A673 (cell line): ENCODE measurements around the gene TRIM10. TPM values are rescaled to one million over a fixed set of nuclear protein-coding genes. Genes with fewer than 3 reads are reported as not detected.

Experiments used
- BruUV-seq: library from RNA; stranded (reverse); fragments of 400-500 nt; replicated peaks from 2 replicates; lab custom pipeline; 2021; lab: Mats Ljungman, UMichigan
- CTCF ChIA-PET: fragments of 300-600 bp; sonication (Branson Sonifier 250); formaldehyde crosslinking; loops from one replicate; lab custom pipeline; 2022; ENCODE audit warnings: antibody characterized with exemption; lab: Charles Lee
- POLR2A ChIA-PET: fragments of 300-600 bp; sonication (Branson Sonifier 250); formaldehyde crosslinking; loops from one replicate; lab custom pipeline; 2022; ENCODE audit warnings: antibody characterized with exemption; ENCODE audit not compliant: low non-redundant PET; lab: Charles Lee
- DNase-seq: peaks from one replicate; pipeline ENCODE4 v3.0.0-alpha.2; 2015; ENCODE audit warnings: low spot score
- H3K27ac ChIP-seq: fragments of 200-600 bp; sonication (generic); 2 replicates; pipeline ENCODE4 v1.5.1; 2016; ENCODE audit warnings: mixed run types, low read depth, mild to moderate bottlenecking, mixed read lengths, antibody characterized with exemption, low read length; ENCODE audit not compliant: poor library complexity, severe bottlenecking
- H3K27me3 ChIP-seq: fragments of 200-600 bp; sonication (generic); replicated peaks from 2 replicates; pipeline ENCODE4 v1.6.1; 2017; ENCODE audit warnings: mixed run types, low read depth, mild to moderate bottlenecking, mixed read lengths, antibody characterized with exemption, low read length; ENCODE audit not compliant: insufficient read depth, poor library complexity
- H3K36me3 ChIP-seq: fragments of 200-600 bp; sonication (generic); 2 replicates; pipeline ENCODE4 v1.6.1; 2016; ENCODE audit warnings: mixed run types, mild to moderate bottlenecking, mixed read lengths, antibody characterized with exemption, low read length; ENCODE audit not compliant: insufficient read depth, poor library complexity, severe bottlenecking
- H3K4me1 ChIP-seq: fragments of 200-600 bp; sonication (generic); 2 replicates; pipeline ENCODE4 v1.6.1; 2017; ENCODE audit warnings: mixed run types, mild to moderate bottlenecking, mixed read lengths, antibody characterized with exemption, low read length; ENCODE audit not compliant: insufficient read depth, poor library complexity, severe bottlenecking
- H3K4me3 ChIP-seq: fragments of 200-600 bp; sonication (generic); 2 replicates; pipeline ENCODE4 v1.5.1; 2016; ENCODE audit warnings: low read depth, mixed run types, mild to moderate bottlenecking, mixed read lengths, low read length; ENCODE audit not compliant: poor library complexity, severe bottlenecking
- H3K9me3 ChIP-seq: fragments of 200-600 bp; sonication (generic); 2 replicates; pipeline ENCODE4 v1.6.1; 2016; ENCODE audit warnings: mixed run types, low read depth, mild to moderate bottlenecking, mixed read lengths, antibody characterized with exemption, low read length; ENCODE audit not compliant: poor library complexity, severe bottlenecking
- CTCF ChIP-seq: fragments of 300-800, 200-600 bp; sonication (generic); conservative IDR thresholded peaks from 2 replicates; pipeline ENCODE4 v1.5.1; 2017; ENCODE audit warnings: low read depth, mild to moderate bottlenecking, antibody characterized with exemption, low read length, moderate library complexity, mixed read lengths
- EZH2 ChIP-seq: fragments of 200-600 bp; sonication (generic); IDR thresholded peaks from 2 replicates; pipeline ENCODE4 v1.6.1; 2017; ENCODE audit warnings: borderline replicate concordance, low read depth, mild to moderate bottlenecking, mixed read lengths, antibody characterized with exemption, low read length; ENCODE audit not compliant: poor library complexity, severe bottlenecking
- intact Hi-C: fragments of 100-400 bp; cut with micrococcal nuclease; formaldehyde crosslinking; loops from one replicate; pipeline ENCODE4 v1.10.0; 2022; ENCODE audit not compliant: unreplicated experiment
- total RNA-seq: library from RNA; stranded (reverse); gene quantifications from 2 replicates; pipeline ENCODE4 v1.2.3, GENCODE V29; 2021

TRIM10 gene
- total RNA-seq, 1 experiment from 2014 or later = not detected

- BruUV-seq = no TSS peak
- CTCF ChIA-PET = no interaction called here
Observed at GRCh38 chr6:30180145-30180544, 19.1 kb upstream of the TRIM10 start.

GRCh38 chr6:30178837-30179236, 17.8 kb upstream of the TRIM10 start:
- no peaks in the 10 kb centered on the region for H3K36me3 ChIP-seq
- POLR2A ChIA-PET = no interaction called here
- H3K27ac ChIP-seq = no peak overlapping the region
- no peak for TF ChIP-seq EZH2
- TF ChIP-seq CTCF = no peak
- H3K9me3 ChIP-seq = peaks cover 12% of the 10 kb centered on the region
- no peak for DNase-seq
- BruUV-seq = no TSS peak
- peaks cover 55% of the 10 kb centered on the region for H3K27me3 ChIP-seq
- CTCF ChIA-PET = no interaction called here
- H3K4me3 ChIP-seq = no peak overlapping the region
- intact Hi-C loops = no loop called here
- no peaks in the 10 kb centered on the region for H3K4me1 ChIP-seq

More at GRCh38 chr6:30180145-30180544, 19.1 kb upstream of the TRIM10 start:
- H3K36me3 ChIP-seq = peaks cover under 1% of the 10 kb centered on the region
- no peak overlapping the region for H3K27ac ChIP-seq
- intact Hi-C loops = no loop called here
- POLR2A ChIA-PET = no interaction called here
- H3K9me3 ChIP-seq = peaks cover 12% of the 10 kb centered on the region
- DNase-seq = no peak
- no peak overlapping the region for H3K4me3 ChIP-seq
- H3K4me1 ChIP-seq = no peaks in the 10 kb centered on the region
- H3K27me3 ChIP-seq = peaks cover 42% of the 10 kb centered on the region
- no peak for TF ChIP-seq CTCF

- peaks cover 12% of the 10 kb centered on the region for H3K9me3 ChIP-seq
- no peaks in the 10 kb centered on the region for H3K36me3 ChIP-seq
- no peaks in the 10 kb centered on the region for H3K4me1 ChIP-seq
- H3K27ac ChIP-seq = no peak overlapping the region
- BruUV-seq = no TSS peak
- CTCF ChIA-PET = no interaction called here
- H3K4me3 ChIP-seq = no peak overlapping the region
- POLR2A ChIA-PET = no interaction called here
- H3K27me3 ChIP-seq = peaks cover 81% of the 10 kb centered on the region
- no peak for DNase-seq
- TF ChIP-seq CTCF (no peak), EZH2 (no peak)
- intact Hi-C loops = no loop called here
Observed at GRCh38 chr6:30175765-30176164, 14.8 kb upstream of the TRIM10 start.
